ENCODE results near the gene MAPK1IP1L. TPM values are rescaled to one million over a fixed set of nuclear protein-coding genes. Genes with fewer than 3 reads are reported as not detected.
"Not testable (repeated sequence)": the region's sequence is repeated elsewhere in the genome, so short reads cannot be mapped to it uniquely, and the experiment has no call there.

MAPK1IP1L gene
- polyA plus RNA-seq, 6 donors from 2014 or later = 104 to 140 (median 117) TPM

- Mint-ChIP-seq H3K27ac (peak overlapping the region in 3 of 6 donors; percentile 24 to 80 (median 74)), H3K27me3 (no peaks in the 10 kb centered on the region), H3K4me1 (peaks cover 14 to 46% (median 23%) of the 10 kb centered on the region in 3 donors), H3K9me3 (no peaks in the 10 kb centered on the region), H3K4me3 (peak overlapping the region in 1 of 8 donors; percentile 42), H3K36me3 (peaks cover 14 to 15% of the 10 kb centered on the region in 2 donors)
- DNase-seq (no peak), ATAC-seq (ENCODE audit: low read depth in 2 of 2) (peak in 1 of 2 donors; percentile 35)
Measured at GRCh38 chr14:55065411-55065810, 14.0 kb downstream of the MAPK1IP1L start.

GRCh38 chr14:55066223-55066622 lies 14.8 kb downstream of the MAPK1IP1L start:
- Mint-ChIP-seq H3K9me3 (no peaks in the 10 kb centered on the region), H3K36me3 (peaks cover 14 to 19% of the 10 kb centered on the region in 2 donors), H3K4me1 (peaks cover 20 to 49% (median 24%) of the 10 kb centered on the region in 3 donors), H3K27ac (peak overlapping the region; percentile 39 to 92 (median 56)), H3K4me3 (peak overlapping the region in 2 of 8 donors; percentile 15 to 25), H3K27me3 (no peaks in the 10 kb centered on the region)
- DNase-seq = no peak
- peak in 1 of 2 donors; percentile 40 for ATAC-seq (ENCODE audit: low read depth in 2 of 2)

- Mint-ChIP-seq H3K4me1 (peaks cover 38 to 69% (median 42%) of the 10 kb centered on the region in 3 donors), H3K27me3 (no peaks in the 10 kb centered on the region), H3K36me3 (peaks cover 5 to 9% of the 10 kb centered on the region in 2 donors), H3K9me3 (no peaks in the 10 kb centered on the region), H3K27ac (peak overlapping the region; percentile 96 to 100 (median 98)), H3K4me3 (peak overlapping the region; percentile 65 to 92 (median 76))
- DNase-seq (no peak), ATAC-seq (ENCODE audit: low read depth in 2 of 2) (no peak)
Measured at GRCh38 chr14:55070981-55071411, 19.5 kb downstream of the MAPK1IP1L start.

- peak overlapping the region; percentile 96 to 100 (median 98) for H3K27ac Mint-ChIP-seq
- peak; percentile 73 to 74 for ATAC-seq (ENCODE audit: low read depth in 2 of 2)
- no peaks in the 10 kb centered on the region for H3K9me3 Mint-ChIP-seq
- H3K36me3 Mint-ChIP-seq = peaks cover 0 to 5% of the 10 kb centered on the region in 2 donors
- peak overlapping the region; percentile 65 to 92 (median 82) for H3K4me3 Mint-ChIP-seq
- no peaks in the 10 kb centered on the region for H3K27me3 Mint-ChIP-seq
- peaks cover 38 to 62% (median 39%) of the 10 kb centered on the region in 3 donors for H3K4me1 Mint-ChIP-seq
- DNase-seq = peak; percentile 72
Measured at GRCh38 chr14:55071870-55072640, 20.6 kb downstream of the MAPK1IP1L start.

GRCh38 chr14:55073856-55074255 lies 22.4 kb downstream of the MAPK1IP1L start:
- peak overlapping the region; percentile 63 to 99 (median 88) for H3K27ac Mint-ChIP-seq
- H3K9me3 Mint-ChIP-seq = no peaks in the 10 kb centered on the region
- H3K4me1 Mint-ChIP-seq = peaks cover 35 to 53% (median 38%) of the 10 kb centered on the region in 3 donors
- DNase-seq (no peak), ATAC-seq (ENCODE audit: low read depth in 2 of 2) (no peak)
- H3K4me3 Mint-ChIP-seq = peak overlapping the region in 1 of 8 donors; percentile 47
- no peaks in the 10 kb centered on the region for H3K27me3 Mint-ChIP-seq
- H3K36me3 Mint-ChIP-seq = peaks cover 0 to 5% of the 10 kb centered on the region in 2 donors

GRCh38 chr14:55074662-55075061 lies 23.2 kb downstream of the MAPK1IP1L start:
- Mint-ChIP-seq H3K36me3 (peaks cover 0 to 5% of the 10 kb centered on the region in 2 donors), H3K27ac (peak overlapping the region; percentile 63 to 99 (median 92)), H3K9me3 (no peaks in the 10 kb centered on the region), H3K27me3 (no peaks in the 10 kb centered on the region), H3K4me1 (peaks cover 35 to 53% (median 38%) of the 10 kb centered on the region in 3 donors), H3K4me3 (peak overlapping the region in 7 of 8 donors; percentile 5 to 76 (median 47))
- DNase-seq (no peak), ATAC-seq (ENCODE audit: low read depth in 2 of 2) (no peak)

- peaks cover 34 to 48% (median 37%) of the 10 kb centered on the region in 3 donors for H3K4me1 Mint-ChIP-seq
- DNase-seq = no peak
- peak overlapping the region in 1 of 6 donors; percentile 74 for H3K27ac Mint-ChIP-seq
- H3K27me3 Mint-ChIP-seq = no peaks in the 10 kb centered on the region
- no peaks in the 10 kb centered on the region for H3K9me3 Mint-ChIP-seq
- ATAC-seq (ENCODE audit: low read depth in 2 of 2) = no peak
- peak overlapping the region in 1 of 8 donors; percentile 38 for H3K4me3 Mint-ChIP-seq
- H3K36me3 Mint-ChIP-seq = peaks cover 0 to 4% of the 10 kb centered on the region in 2 donors
Measured at GRCh38 chr14:55075628-55076175, 24.3 kb downstream of the MAPK1IP1L start.

- no peak for ATAC-seq (ENCODE audit: low read depth in 2 of 2)
Measured at GRCh38 chr14:55077170-55078151, 26.0 kb downstream of the MAPK1IP1L start.

GRCh38 chr14:55079961-55080360 lies 28.5 kb downstream of the MAPK1IP1L start:
- DNase-seq; H3K27me3 Mint-ChIP-seq; H3K4me1 Mint-ChIP-seq; H3K9me3 Mint-ChIP-seq; H3K4me3 Mint-ChIP-seq; H3K36me3 Mint-ChIP-seq; ATAC-seq (ENCODE audit: low read depth in 2 of 2): not testable (repeated sequence)
- H3K27ac Mint-ChIP-seq = peak overlapping the region in 1 of 6 donors; percentile 33

More at GRCh38 chr14:55077170-55078151, 26.0 kb downstream of the MAPK1IP1L start:
- Mint-ChIP-seq H3K4me1 (peaks cover 17 to 31% (median 20%) of the 10 kb centered on the region in 3 donors), H3K9me3 (no peaks in the 10 kb centered on the region), H3K27ac (peak overlapping the region in 3 of 6 donors; percentile 20 to 67 (median 58)), H3K4me3 (no peak overlapping the region), H3K36me3 (no peaks in the 10 kb centered on the region), H3K27me3 (no peaks in the 10 kb centered on the region)
- DNase-seq = no peak

- ATAC-seq (ENCODE audit: low read depth in 2 of 2) (no peak), DNase-seq (no peak)
- Mint-ChIP-seq H3K36me3 (no peaks in the 10 kb centered on the region), H3K4me3 (no peak overlapping the region), H3K27me3 (no peaks in the 10 kb centered on the region), H3K4me1 (peaks cover 0 to 2% (median 2%) of the 10 kb centered on the region in 3 donors), H3K9me3 (no peaks in the 10 kb centered on the region), H3K27ac (no peak overlapping the region)
Measured at GRCh38 chr14:55084401-55085059, 33.1 kb downstream of the MAPK1IP1L start.

GRCh38 chr14:55085060-55085660 lies 33.7 kb downstream of the MAPK1IP1L start:
- Mint-ChIP-seq H3K27me3 (no peaks in the 10 kb centered on the region), H3K36me3 (no peaks in the 10 kb centered on the region), H3K4me3 (no peak overlapping the region), H3K9me3 (no peaks in the 10 kb centered on the region), H3K27ac (no peak overlapping the region), H3K4me1 (peaks cover 0 to 4% (median 2%) of the 10 kb centered on the region in 3 donors)
- DNase-seq (no peak), ATAC-seq (ENCODE audit: low read depth in 2 of 2) (no peak)

- no peak for ATAC-seq (ENCODE audit: low read depth in 2 of 2)
Measured at GRCh38 chr14:55086938-55087337, 35.5 kb downstream of the MAPK1IP1L start.

More at GRCh38 chr14:55086938-55087337, 35.5 kb downstream of the MAPK1IP1L start:
- H3K36me3 Mint-ChIP-seq = no peaks in the 10 kb centered on the region
- H3K9me3 Mint-ChIP-seq = no peaks in the 10 kb centered on the region
- H3K27ac Mint-ChIP-seq = no peak overlapping the region
- H3K4me3 Mint-ChIP-seq = no peak overlapping the region
- DNase-seq = no peak
- peaks cover 0 to 4% (median 2%) of the 10 kb centered on the region in 3 donors for H3K4me1 Mint-ChIP-seq
- H3K27me3 Mint-ChIP-seq = no peaks in the 10 kb centered on the region

Data from naive B cell (primary cell).